H9 (cell line): ENCODE measurements around the gene UNC50. TPM values are rescaled to one million over a fixed set of nuclear protein-coding genes. Genes with fewer than 3 reads are reported as not detected.

Experiments
- DNase-seq: peaks from one replicate; pipeline ENCODE4 v3.0.0-alpha.2; 2017
- H2AFZ ChIP-seq: one replicate; pipeline ENCODE4 v1.6.1; 2013; ENCODE audit warnings: mild to moderate bottlenecking, low read length, control low read depth, moderate library complexity
- H2AK5ac ChIP-seq: 2 replicates; pipeline ENCODE4 v1.6.1; 2013; ENCODE audit warnings: low read length, control low read depth, mixed read lengths; ENCODE audit not compliant: insufficient read length
- H2BK120ac ChIP-seq: one replicate; pipeline ENCODE4 v1.6.1; 2013; ENCODE audit warnings: low read depth, mild to moderate bottlenecking, low read length, control low read depth, inconsistent platforms; ENCODE audit not compliant: poor library complexity, severe bottlenecking
- H2BK12ac ChIP-seq: 2 replicates; pipeline ENCODE4 v1.6.1; 2013; ENCODE audit warnings: low read length, control low read depth, mixed read lengths, low read depth; ENCODE audit not compliant: insufficient read length
- H2BK15ac ChIP-seq: 2 replicates; pipeline ENCODE4 v1.6.1; 2013; ENCODE audit warnings: low read depth, low read length, control low read depth
- H2BK20ac ChIP-seq: one replicate; pipeline ENCODE4 v1.6.1; 2013; ENCODE audit warnings: low read depth, mild to moderate bottlenecking, low read length, control low read depth, inconsistent platforms; ENCODE audit not compliant: poor library complexity, severe bottlenecking
- H2BK5ac ChIP-seq: 2 replicates; pipeline ENCODE4 v1.6.1; 2013; ENCODE audit warnings: low read length, control low read depth, mixed read lengths; ENCODE audit not compliant: insufficient read length
- H3K14ac ChIP-seq: 2 replicates; pipeline ENCODE4 v1.6.1; 2013; ENCODE audit warnings: low read length, control low read depth; ENCODE audit not compliant: insufficient read depth
- H3K18ac ChIP-seq: 2 replicates; pipeline ENCODE4 v1.6.1; 2013; ENCODE audit warnings: low read depth, mild to moderate bottlenecking, mixed read lengths, low read length, control low read depth; ENCODE audit not compliant: insufficient read length
- H3K23ac ChIP-seq: 2 replicates; pipeline ENCODE4 v1.6.1; 2013; ENCODE audit warnings: low read length, control low read depth, mixed read lengths, low read depth; ENCODE audit not compliant: insufficient read length
- H3K23me2 ChIP-seq: 2 replicates; pipeline ENCODE4 v1.6.1; 2013; ENCODE audit warnings: low read depth, mild to moderate bottlenecking, mixed read lengths, low read length, control low read depth; ENCODE audit not compliant: insufficient read length, poor library complexity, severe bottlenecking
- H3K27ac ChIP-seq: 2 replicates; pipeline ENCODE4 v1.5.1; 2013; ENCODE audit warnings: low read length, control low read depth, mixed read lengths, low read depth; ENCODE audit not compliant: insufficient read length
- H3K27me3 ChIP-seq: 2 replicates; pipeline ENCODE4 v1.6.1; 2013; ENCODE audit warnings: low read length, control low read depth, inconsistent platforms; ENCODE audit not compliant: insufficient read depth
- H3K4ac ChIP-seq: 2 replicates; pipeline ENCODE4 v1.6.1; 2013; ENCODE audit warnings: low read depth, mild to moderate bottlenecking, control low read depth, inconsistent platforms, low read length, moderate library complexity
- H3K4me1 ChIP-seq: 2 replicates; pipeline ENCODE4 v1.6.1; 2013; ENCODE audit warnings: low read length, control low read depth, inconsistent platforms; ENCODE audit not compliant: insufficient read depth
- H3K4me2 ChIP-seq: 2 replicates; pipeline ENCODE4 v1.6.1; 2013; ENCODE audit warnings: low read length, control low read depth, mixed read lengths; ENCODE audit not compliant: insufficient read length, insufficient read depth
- H3K56ac ChIP-seq: 2 replicates; pipeline ENCODE4 v1.6.1; 2013; ENCODE audit warnings: low read depth, mild to moderate bottlenecking, mixed read lengths, low read length, control low read depth; ENCODE audit not compliant: insufficient read length
- H3K79me1 ChIP-seq: 2 replicates; pipeline ENCODE4 v1.6.1; 2013; ENCODE audit warnings: low read depth, mild to moderate bottlenecking, moderate library complexity, low read length, control low read depth, inconsistent platforms; ENCODE audit not compliant: insufficient read depth, poor library complexity, severe bottlenecking
- H3K79me2 ChIP-seq: 2 replicates; pipeline ENCODE4 v1.6.1; 2013; ENCODE audit warnings: low read length, control low read depth, inconsistent platforms; ENCODE audit not compliant: insufficient read depth
- H3K9ac ChIP-seq: 2 replicates; pipeline ENCODE4 v1.6.1; 2013; ENCODE audit warnings: low read length, control low read depth, mixed read lengths; ENCODE audit not compliant: insufficient read length; ENCODE audit errors: extremely low read depth
- H3K9me3 ChIP-seq: one replicate; pipeline ENCODE4 v1.6.1; 2013; ENCODE audit warnings: low read depth, low read length, inconsistent platforms; ENCODE audit not compliant: control insufficient read depth
- H3T11ph ChIP-seq: one replicate; pipeline ENCODE4 v1.6.1; 2013; ENCODE audit warnings: mild to moderate bottlenecking, low read length, control low read depth, inconsistent platforms
- H4K20me1 ChIP-seq: one replicate; pipeline ENCODE4 v1.6.1; 2013; ENCODE audit not compliant: control insufficient read depth, insufficient read length, insufficient read depth
- H4K5ac ChIP-seq: 2 replicates; pipeline ENCODE4 v1.6.1; 2013; ENCODE audit warnings: low read depth, mild to moderate bottlenecking, mixed read lengths, low read length, control low read depth; ENCODE audit not compliant: insufficient read length
- H4K8ac ChIP-seq: replicated peaks from 2 replicates; pipeline ENCODE4 v1.6.1; 2013; ENCODE audit warnings: low read length, control low read depth, mixed read lengths, low read depth; ENCODE audit not compliant: insufficient read length
- H4K91ac ChIP-seq: 2 replicates; pipeline ENCODE4 v1.6.1; 2013; ENCODE audit warnings: low read depth, mild to moderate bottlenecking, moderate library complexity, mixed read lengths, low read length, control low read depth; ENCODE audit not compliant: insufficient read length
- H3K27ac Mint-ChIP-seq, 3 experiments: 2 replicates in 2 of 3; 3 replicates in 1 of 3; pipeline ENCODE4 v1.8.0; 2020 to 2021; ENCODE audit warnings: mixed read lengths in 3 of 3, mild to moderate bottlenecking in 1 of 3, moderate library complexity in 1 of 3
- H3K27me3 Mint-ChIP-seq: 2 replicates; pipeline ENCODE4 v1.8.0; 2021; ENCODE audit warnings: low read depth, mild to moderate bottlenecking, moderate library complexity, mixed read lengths
- H3K36me3 Mint-ChIP-seq, 3 experiments: 2 replicates in 2 of 3; 3 replicates in 1 of 3; pipeline ENCODE4 v1.8.0; 2020 to 2021; ENCODE audit warnings: low read depth in 3 of 3, mixed read lengths in 3 of 3; ENCODE audit not compliant: insufficient read depth in 1 of 3
- H3K4me1 Mint-ChIP-seq, 2 experiments: 2 replicates each; pipeline ENCODE4 v1.8.0; 2020; ENCODE audit warnings: mixed read lengths in 2 of 2
- H3K4me3 Mint-ChIP-seq, 2 experiments: 2 replicates in 1 of 2; 3 replicates in 1 of 2; pipeline ENCODE4 v1.8.0; 2020 to 2021; ENCODE audit warnings: mild to moderate bottlenecking in 2 of 2, mixed read lengths in 2 of 2, moderate library complexity in 1 of 2
- H3K9me3 Mint-ChIP-seq, 2 experiments: 2 replicates in 1 of 2; 3 replicates in 1 of 2; pipeline ENCODE4 v1.8.0; 2020; ENCODE audit warnings: mild to moderate bottlenecking in 2 of 2, mixed read lengths in 2 of 2, moderate library complexity in 1 of 2
- CTCF ChIP-seq: fragments of 200-600 bp; sonication (generic); conservative IDR thresholded peaks from 3 replicates; pipeline ENCODE4 v1.8.0; 2021; ENCODE audit warnings: antibody characterized with exemption, mild to moderate bottlenecking
- WGBS: extraction: QIAGEN DNeasy Blood & Tissue Kit; methylation state at CpG from one replicate; pipeline ENCODE4 v1.1.7; 2013; ENCODE audit warnings: missing lambda C conversion rate, low lambda C conversion rate, mixed read lengths; ENCODE audit not compliant: insufficient read length; ENCODE audit errors: extremely low coverage; 5-methylcytosine and 5-hydroxymethylcytosine counted together
- total RNA-seq: library from RNA; stranded (reverse); gene quantifications from 2 replicates; pipeline ENCODE4 v1.2.1, GENCODE V29; 2021

The UNC50 gene
- total RNA-seq, 1 experiment from 2014 or later = 35.4 TPM

GRCh38 chr2:98605076-98605475 is 3.3 kb upstream of the UNC50 start:
- Histone ChIP-seq H3K4me1 (no peaks in the 10 kb centered on the region; the same call in 1 of the 2 replicates), H3K9me3 (no peaks in the 10 kb centered on the region), H3K56ac (no peak overlapping the region), H4K5ac (no peak overlapping the region), H3K23me2 (peaks cover 14% of the 10 kb centered on the region), H3K27me3 (no peaks in the 10 kb centered on the region), H3K79me2 (peaks cover 15% of the 10 kb centered on the region; the same call in 1 of the 2 replicates), H2BK12ac (no peak overlapping the region), H2BK15ac (no peak overlapping the region), H2AFZ (no peak overlapping the region), H3K23ac (no peak overlapping the region), H3T11ph (no peak overlapping the region), H2BK5ac (no peak overlapping the region), H2BK20ac (no peak overlapping the region), H2BK120ac (no peak overlapping the region), H4K8ac (no peak overlapping the region), H3K4me2 (no peak overlapping the region), H3K18ac (no peak overlapping the region), H4K20me1 (peaks cover 4% of the 10 kb centered on the region), H3K4ac (no peak overlapping the region), H2AK5ac (no peak overlapping the region), H4K91ac (no peak overlapping the region), H3K27ac (no peak overlapping the region), H3K14ac (no peak overlapping the region), H3K9ac (no peak overlapping the region), H3K79me1 (peaks cover 7% of the 10 kb centered on the region)
- no CpG with 5 or more reads among the region's 3 CpGs for WGBS
- no peak for TF ChIP-seq CTCF
- Mint-ChIP-seq H3K4me1 (peaks cover 18 to 20% of the 10 kb centered on the region in 2 experiments), H3K9me3 (no peaks in the 10 kb centered on the region), H3K36me3 (peaks cover 2 to 33% (median 30%) of the 10 kb centered on the region in 3 experiments; a peak in 5 of 7 replicates), H3K27me3 (no peaks in the 10 kb centered on the region), H3K4me3 (no peak overlapping the region), H3K27ac (no peak overlapping the region)
- DNase-seq = no peak
